ENCODE measurements around the gene RASAL2. TPM values are rescaled to one million over a fixed set of nuclear protein-coding genes. Genes with fewer than 3 reads are reported as not detected.

RASAL2 gene
- total and polyA plus RNA-seq, 2 of the 4 experiments (the other 2 are of a cell fraction) = 13.1 to 20.6 TPM

- Histone ChIP-seq H2AFZ (replicated peaks; ENCODE audit: low read length, poor library complexity) (no peak overlapping the region), H3K36me3 (ENCODE audit: control insufficient read depth, insufficient read depth, low read length) (no peaks in the 10 kb centered on the region), H2BK120ac (ENCODE audit: low read depth, low read length) (no peak overlapping the region), H3K9me3 (ENCODE audit: control insufficient read depth, insufficient read depth, low read length) (no peaks in the 10 kb centered on the region), H4K5ac (ENCODE audit: low read depth, low read length) (no peak overlapping the region), H3K18ac (ENCODE audit: low read depth, low read length) (no peak overlapping the region), H3K23ac (ENCODE audit: low read depth, low read length) (no peak overlapping the region), H4K8ac (ENCODE audit: low read depth in 2 of 2, low read length in 2 of 2) (no peak overlapping the region), H3K14ac (replicated peaks; ENCODE audit: low read depth, low read length) (no peak overlapping the region), H2AK5ac (ENCODE audit: low read depth, low read length) (no peak overlapping the region), H3K4me2 (ENCODE audit: low read depth, low read length) (no peak overlapping the region), H2BK5ac (ENCODE audit: low read depth, low read length, poor library complexity, severe bottlenecking) (no peak overlapping the region), H3K56ac (ENCODE audit: extremely low read depth, insufficient read depth, low read length) (no peak overlapping the region), H4K20me1 (ENCODE audit: insufficient read depth, low read length) (no peaks in the 10 kb centered on the region), H3K27me3 (ENCODE audit: control insufficient read depth, insufficient read depth, low read length) (no peaks in the 10 kb centered on the region), H3K4me3 (ENCODE audit: insufficient read depth, low read depth, low read length) (no peak overlapping the region), H3K4me1 (ENCODE audit: control insufficient read depth, insufficient read depth, low read length) (peaks cover 5% of the 10 kb centered on the region), H3K27ac (ENCODE audit: insufficient read depth, low read length) (no peak overlapping the region), H2AK9ac (replicated peaks; ENCODE audit: low read depth, low read length, poor library complexity) (no peak overlapping the region), H3K9me1 (ENCODE audit: insufficient read depth, low read length) (no peaks in the 10 kb centered on the region; the same call in none of the 2 replicates), H3K4ac (ENCODE audit: low read depth, low read length) (no peak overlapping the region), H3K79me1 (ENCODE audit: low read depth in 1 of 2, low read length in 2 of 2) (peaks cover 4 to 7% of the 10 kb centered on the region in 2 experiments; a peak in 3 of 4 replicates), H2BK20ac (ENCODE audit: low read depth, low read length) (no peak overlapping the region), H4K91ac (ENCODE audit: insufficient read depth, low read depth, low read length) (no peak overlapping the region), H2BK15ac (ENCODE audit: low read depth, low read length) (no peak overlapping the region), H3K9ac (ENCODE audit: low read depth, low read length) (no peak overlapping the region)
- WGBS, 2 experiments (ENCODE audit: extremely low coverage in 2 of 2, insufficient read length in 1 of 2) = 60% methylated on average over 1 of the region's 10 CpGs; no CpG with 5 or more reads in 1 of the 2 experiments
- POLR2A ChIA-PET (ENCODE audit: unreplicated experiment) = no interaction called here
- DNase-seq = no peak
- ATAC-seq (ENCODE audit: low read depth) = no peak
- intact Hi-C loops (cut with micrococcal nuclease) (no loop called here), dilution Hi-C loops (cut with HindIII; ENCODE audit: low sequenced_read_pairs, unreplicated experiment) (no loop called here), in situ Hi-C loops (cut with MboI; ENCODE audit: low sequenced_read_pairs) (no loop called here)
- CTCF ChIA-PET = no interaction called here
- no TSS peak for BruUV-seq (replicated peaks)
- TF ChIP-seq, protein P1, sequence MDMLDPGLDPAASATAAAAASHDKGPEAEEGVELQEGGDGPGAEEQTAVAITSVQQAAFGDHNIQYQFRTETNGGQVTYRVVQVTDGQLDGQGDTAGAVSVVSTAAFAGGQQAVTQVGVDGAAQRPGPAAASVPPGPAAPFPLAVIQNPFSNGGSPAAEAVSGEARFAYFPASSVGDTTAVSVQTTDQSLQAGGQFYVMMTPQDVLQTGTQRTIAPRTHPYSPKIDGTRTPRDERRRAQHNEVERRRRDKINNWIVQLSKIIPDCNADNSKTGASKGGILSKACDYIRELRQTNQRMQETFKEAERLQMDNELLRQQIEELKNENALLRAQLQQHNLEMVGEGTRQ (IDR thresholded peaks at IDR 0.05; ENCODE audit: low read depth, low read length) = no peak
- no peak for TF ChIP-seq CHD1 (IDR thresholded peaks at IDR 0.05; ENCODE audit: low read depth, low read length)
- no peak for TF ChIP-seq RAD21 (IDR thresholded peaks at IDR 0.05; ENCODE audit: low read length)
- no peak for TF ChIP-seq CTCF (conservative IDR thresholded peaks at IDR 0.05; ENCODE audit: low read depth, low read length)
- TF ChIP-seq MAZ (IDR thresholded peaks at IDR 0.05; ENCODE audit: borderline replicate concordance, low read depth, low read length) = no peak
- TF ChIP-seq SMC3 (IDR thresholded peaks at IDR 0.05; ENCODE audit: low read depth, low read length) = no peak
- TF ChIP-seq CEBPB (IDR thresholded peaks at IDR 0.05; ENCODE audit: low read depth, low read length) = no peak
- TF ChIP-seq RCOR1 (IDR thresholded peaks at IDR 0.05; ENCODE audit: insufficient replicate concordance, low read length) = no peak
- no peak for TF ChIP-seq MAFK (IDR thresholded peaks at IDR 0.05; ENCODE audit: low read depth, low read length)
- no peak for TF ChIP-seq NFE2L2 (IDR thresholded peaks at IDR 0.05; ENCODE audit: low read depth, low read length)
- no peak for TF ChIP-seq ELK1 (IDR thresholded peaks at IDR 0.05; ENCODE audit: borderline replicate concordance, low read depth, low read length)
- TF ChIP-seq POLR2A (IDR thresholded peaks at IDR 0.05; ENCODE audit: low read depth, low read length) = no peak
- TF ChIP-seq RFX5 (IDR thresholded peaks at IDR 0.05; ENCODE audit: low read depth, low read length) = no peak
Measured at GRCh38 chr1:178393370-178393769, 299.5 kb downstream of the RASAL2 start.
